Middle frontal gyrus (tissue), 1 donor: ENCODE measurements around the gene TENM3.
"Not testable (repeated sequence)": the region's sequence is repeated elsewhere in the genome, so short reads cannot be mapped to it uniquely, and the experiment has no call there.

ENCODE experiments used
- DNase-seq: peaks from one replicate; pipeline ENCODE4 v3.0.0-alpha.2; 2015; ENCODE audit warnings: low spot score; ENCODE audit errors: extremely low spot score

TENM3 gene

GRCh38 chr4:182805750-182806149 is 562.5 kb downstream of the TENM3 start:
- DNase-seq = no peak

GRCh38 chr4:182806259-182807252 is 563.4 kb downstream of the TENM3 start:
- DNase-seq = peak; percentile 43

- no peak for DNase-seq
Observed at GRCh38 chr4:182807346-182807745, 564.1 kb downstream of the TENM3 start.

GRCh38 chr4:182807767-182808548 is 564.8 kb downstream of the TENM3 start:
- no peak for DNase-seq

GRCh38 chr4:182808673-182809416 is 565.6 kb downstream of the TENM3 start:
- no peak for DNase-seq

- no peak for DNase-seq
Observed at GRCh38 chr4:182809417-182810102, 566.4 kb downstream of the TENM3 start.

GRCh38 chr4:182810103-182810615 is 567.0 kb downstream of the TENM3 start:
- no peak for DNase-seq

- no peak for DNase-seq
Observed at GRCh38 chr4:182812916-182813315, 569.7 kb downstream of the TENM3 start.

GRCh38 chr4:182814065-182814464 is 570.9 kb downstream of the TENM3 start:
- not testable (repeated sequence) for DNase-seq

- no peak for DNase-seq
Observed at GRCh38 chr4:182818926-182819730, 575.9 kb downstream of the TENM3 start.

GRCh38 chr4:182819751-182820150 is 576.5 kb downstream of the TENM3 start:
- no peak for DNase-seq

- no peak for DNase-seq
Observed at GRCh38 chr4:182822554-182822953, 579.4 kb downstream of the TENM3 start.

- DNase-seq = no peak
Observed at GRCh38 chr4:182823576-182823975, 580.4 kb downstream of the TENM3 start.

- no peak for DNase-seq
Observed at GRCh38 chr4:182825003-182825402, 581.8 kb downstream of the TENM3 start.

GRCh38 chr4:182825786-182826185 is 582.6 kb downstream of the TENM3 start:
- no peak for DNase-seq

GRCh38 chr4:182826391-182826790 is 583.2 kb downstream of the TENM3 start:
- no peak for DNase-seq

GRCh38 chr4:182827166-182827565 is 584.0 kb downstream of the TENM3 start:
- no peak for DNase-seq

- no peak for DNase-seq
Observed at GRCh38 chr4:182827954-182828353, 584.8 kb downstream of the TENM3 start.

- no peak for DNase-seq
Observed at GRCh38 chr4:182828360-182829025, 585.3 kb downstream of the TENM3 start.
